GM18870 (cell line): ENCODE measurements around the gene THUMPD2.
"Not testable (repeated sequence)": the region's sequence is repeated elsewhere in the genome, so short reads cannot be mapped to it uniquely, and the experiment has no call there.

Experiments
- ATAC-seq: cut with Tn5 transposase; IDR thresholded peaks from one replicate; pipeline ENCODE4 v1.9.1; 2021; ENCODE audit warnings: moderate library complexity; ENCODE audit not compliant: unreplicated experiment

The THUMPD2 gene

GRCh38 chr2:39778775-39779340 lies at the start of gene THUMPD2:
TSS of gene THUMPD2 (minus strand) at chr2:39779258. CDS start at chr2:39779239, 19 bp downstream.
- peak; percentile 50 for ATAC-seq

GRCh38 chr2:39821871-39822270 lies 42.8 kb upstream of the THUMPD2 start:
- no peak for ATAC-seq

GRCh38 chr2:39816845-39817244 lies 37.8 kb upstream of the THUMPD2 start:
- no peak for ATAC-seq

GRCh38 chr2:39816428-39816827 lies 37.4 kb upstream of the THUMPD2 start:
- ATAC-seq: no peak

GRCh38 chr2:39805936-39806608 lies 27.0 kb upstream of the THUMPD2 start:
- ATAC-seq: no peak

- no peak for ATAC-seq
Measured at GRCh38 chr2:39803839-39804238, 24.8 kb upstream of the THUMPD2 start.

GRCh38 chr2:39800752-39801151 lies 21.7 kb upstream of the THUMPD2 start:
- ATAC-seq: no peak

- ATAC-seq: no peak
Measured at GRCh38 chr2:39796134-39796533, 17.1 kb upstream of the THUMPD2 start.

- not testable (repeated sequence) for ATAC-seq
Measured at GRCh38 chr2:39790216-39790818, 11.3 kb upstream of the THUMPD2 start.

- no peak for ATAC-seq
Measured at GRCh38 chr2:39787950-39788349, 8.9 kb upstream of the THUMPD2 start.

GRCh38 chr2:39786761-39787522 lies 7.9 kb upstream of the THUMPD2 start:
- ATAC-seq: no peak

GRCh38 chr2:39782591-39782990 lies 3.5 kb upstream of the THUMPD2 start:
- no peak for ATAC-seq

GRCh38 chr2:39781697-39782096 lies 2.6 kb upstream of the THUMPD2 start:
- no peak for ATAC-seq

GRCh38 chr2:39780825-39781600 lies 2.0 kb upstream of the THUMPD2 start:
- ATAC-seq: no peak

- ATAC-seq: no peak
Measured at GRCh38 chr2:39779927-39780326, 869 bp upstream of the THUMPD2 start.

GRCh38 chr2:39779341-39779851 lies 338 bp upstream of the THUMPD2 start:
- no peak for ATAC-seq

GRCh38 chr2:39778233-39778632 lies 825 bp downstream of the THUMPD2 start:
- no peak for ATAC-seq

GRCh38 chr2:39772812-39773152 lies 6.3 kb downstream of the THUMPD2 start:
- ATAC-seq: no peak

- no peak for ATAC-seq
Measured at GRCh38 chr2:39772086-39772811, 6.8 kb downstream of the THUMPD2 start.

- ATAC-seq: no peak
Measured at GRCh38 chr2:39762448-39762847, 16.6 kb downstream of the THUMPD2 start.
